GM19397 (cell line): Measurements from ENCODE around the gene AEN.

Experiments
- ATAC-seq: cut with Tn5 transposase; IDR thresholded peaks from one replicate; pipeline ENCODE4 v1.9.1; 2021; ENCODE audit warnings: mild to moderate bottlenecking, moderate library complexity; ENCODE audit not compliant: unreplicated experiment

Gene AEN

DNA sequence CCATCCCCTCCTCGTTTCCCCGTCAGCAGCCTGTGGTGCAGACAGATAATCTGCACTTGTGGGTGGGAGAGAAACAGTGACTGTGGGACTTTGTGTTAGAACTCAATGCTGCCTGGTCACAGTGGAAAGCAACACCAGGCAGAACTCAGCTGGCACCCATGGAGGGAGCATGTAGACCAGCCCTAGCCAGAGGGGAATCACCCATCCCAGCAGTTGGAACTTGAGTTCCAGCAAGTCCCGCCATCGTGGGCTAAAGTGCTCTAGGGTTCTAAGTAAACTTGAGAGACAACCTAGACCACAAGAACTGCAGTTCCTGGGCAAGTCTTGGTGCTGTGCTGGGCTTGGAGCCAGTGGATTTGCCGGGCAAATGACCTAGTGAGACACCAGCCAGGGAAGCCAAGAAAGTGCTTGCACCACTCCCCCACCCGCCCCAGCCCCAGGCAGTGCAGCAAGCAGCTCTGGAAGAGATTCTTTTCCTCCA, 42.0 kb downstream of the AEN start:
- ATAC-seq: no peak

DNA sequence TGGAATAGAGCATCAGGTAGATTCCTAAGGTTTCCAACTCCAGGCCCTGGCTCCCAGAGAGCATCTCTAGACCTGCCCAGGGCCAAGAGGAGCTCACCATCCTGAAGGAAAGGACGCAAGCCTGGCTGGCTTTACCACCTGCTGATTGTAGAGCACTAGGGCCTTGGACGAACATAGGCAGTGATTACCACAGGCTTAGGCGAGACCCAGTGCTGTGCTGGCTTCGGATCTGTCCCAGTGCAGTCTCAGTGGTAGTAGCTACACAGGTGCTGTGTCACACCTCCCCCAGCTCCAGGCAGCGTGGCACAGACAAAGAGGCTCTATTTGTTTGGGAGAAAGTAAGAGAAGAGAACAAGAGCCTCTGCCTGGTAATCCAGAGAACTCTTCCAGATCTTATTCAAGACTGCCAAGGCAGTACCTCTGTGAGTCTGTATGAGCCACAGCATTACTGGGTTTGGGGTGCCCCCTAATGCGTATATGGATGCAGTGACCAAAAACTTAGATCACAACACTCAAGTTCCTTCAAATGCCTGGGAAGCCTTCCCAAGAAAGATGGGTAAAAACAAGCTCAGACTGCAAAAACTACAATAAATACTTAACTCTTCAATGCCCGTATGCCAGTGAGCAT, 43.1 kb downstream of the AEN start:
- ATAC-seq: no peak

DNA sequence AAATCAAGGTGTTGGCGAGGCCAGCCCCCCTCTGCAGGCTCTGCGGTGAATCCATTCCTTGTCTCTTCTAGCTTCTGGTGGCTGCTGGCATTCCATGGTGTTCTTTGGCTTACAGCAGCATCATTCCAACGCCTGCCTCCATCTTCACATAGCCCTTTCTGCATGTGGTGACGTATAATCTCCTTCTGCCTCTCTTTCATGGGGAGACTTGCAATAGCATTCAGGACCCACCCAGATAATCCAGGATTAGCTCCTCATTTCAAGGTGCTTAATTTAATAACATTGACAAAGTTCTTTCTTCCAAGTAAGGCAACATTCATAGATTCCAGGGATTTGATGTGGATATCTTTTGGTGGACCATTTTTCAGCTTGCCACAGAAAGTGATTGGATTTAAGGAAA, 53.5 kb downstream of the AEN start:
- ATAC-seq: no peak

- ATAC-seq: no peak
These were observed 57.6 kb downstream of the AEN start for GRCh38 chr15:88678755-88679154.

DNA sequence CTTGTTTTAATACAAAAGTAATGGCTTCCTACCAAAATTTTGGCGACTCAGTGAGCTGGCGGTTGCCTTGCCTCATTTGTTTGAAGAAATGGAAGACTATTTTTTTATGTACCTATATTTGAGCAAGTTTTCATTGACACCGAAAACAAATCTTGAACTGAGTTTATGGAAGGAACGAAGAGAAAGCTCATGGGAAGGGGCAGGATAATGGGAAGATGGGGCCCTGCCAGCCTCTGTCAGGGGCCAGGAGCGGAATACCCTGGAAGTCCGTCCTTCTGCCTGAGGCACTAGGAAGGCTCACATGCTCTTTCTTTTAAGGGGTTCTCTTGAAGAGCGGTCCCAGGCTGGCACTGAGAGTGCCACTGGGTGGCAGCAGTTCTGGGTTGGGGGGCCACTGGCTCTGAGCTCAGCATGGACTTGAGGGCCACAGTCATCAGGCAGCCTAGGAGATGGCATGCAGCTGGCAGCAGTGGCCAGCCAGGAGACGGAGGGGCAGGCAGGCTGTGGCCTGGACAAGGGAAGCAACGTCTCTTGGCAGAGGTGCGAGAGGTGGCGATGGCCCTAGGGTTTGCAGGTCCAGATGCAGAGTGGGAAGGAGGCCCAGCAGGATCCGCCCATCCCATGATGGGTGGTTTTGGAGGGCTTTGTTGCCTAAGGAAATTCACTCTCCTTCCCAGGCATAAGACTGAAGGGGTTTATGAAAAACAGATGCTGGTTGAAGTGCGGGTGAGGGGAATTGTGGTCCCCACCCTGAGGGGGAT, 59.3 kb downstream of the AEN start:
- ATAC-seq: no peak

- ATAC-seq: no peak
These were observed 60.6 kb downstream of the AEN start for GRCh38 chr15:88681610-88682221.
